H1 (cell line): ENCODE measurements around the gene R3HDML. TPM values are rescaled to one million over a fixed set of nuclear protein-coding genes. Genes with fewer than 3 reads are reported as not detected.

Source experiments
- CHD2 ChIP-seq: IDR thresholded peaks from 2 replicates; pipeline ENCODE4 v1.6.1; 2012; ENCODE audit warnings: low read length, improper control_type of control experiment
- CTCF ChIP-seq, 3 experiments: IDR thresholded peaks; 1 replicate in 2 of 3; 2 replicates in 1 of 3; pipeline versions ENCODE4 v1.5.1 to v1.6.1; 2011; ENCODE audit warnings: low read length in 3 of 3, mild to moderate bottlenecking in 3 of 3, inconsistent platforms in 2 of 3, low read depth in 1 of 3, moderate library complexity in 1 of 3; ENCODE audit not compliant: insufficient read depth in 1 of 3; ENCODE audit errors: control extremely low read depth in 1 of 3
- SP1 ChIP-seq: IDR thresholded peaks from 2 replicates; pipeline ENCODE4 v1.6.1; 2011; ENCODE audit warnings: low read depth, low read length
- polyA plus RNA-seq, 7 experiments: library from polyadenylated mRNA; depleted of rRNA in 3 of 7; stranded (reverse) in 5 of 7; unstranded in 2 of 7; fragments of >200 nt in 5 of 7; fragments of 200-250 nt in 2 of 7; gene quantifications; 1 replicate in 5 of 7; 2 replicates in 1 of 7; 4 replicates in 1 of 7; pipeline versions ENCODE4 v1.2.1 to v1.2.3, GENCODE V29; 2011 to 2013; ENCODE audit warnings: missing spikeins in 2 of 7, mixed read lengths in 2 of 7
- total RNA-seq: library from RNA; stranded (reverse); fragmentation: NEBNext Ultra II Directional; extraction: Animal tissue kit (Norgen Biotek cat#: 25700); gene quantifications from 2 replicates; pipeline ENCODE4 v1.2.1, GENCODE V29; 2021

R3HDML gene
- total and polyA plus RNA-seq, 2 of the 8 experiments (the other 6 are each of a cell fraction or from before 2014, with no cell fraction given), result not detected

GRCh38 chr20:44302026-44302669 lies 34.7 kb upstream of the R3HDML start (continued):
- TF ChIP-seq CTCF (IDR thresholded peaks at IDR 0.05; ENCODE audit: control extremely low read depth in 1 of 3, insufficient read depth in 1 of 3, low read depth in 1 of 3, low read length in 3 of 3) (no peak), SP1 (no peak), CHD2 (no peak)
